Measurements from ENCODE around the gene EPB41. TPM values are rescaled to one million over a fixed set of nuclear protein-coding genes. Genes with fewer than 3 reads are reported as not detected.

EPB41 gene
- total and polyA plus RNA-seq, 2 of the 4 experiments (the other 2 are of a cell fraction) = 4.6 to 10.0 TPM

DNA sequence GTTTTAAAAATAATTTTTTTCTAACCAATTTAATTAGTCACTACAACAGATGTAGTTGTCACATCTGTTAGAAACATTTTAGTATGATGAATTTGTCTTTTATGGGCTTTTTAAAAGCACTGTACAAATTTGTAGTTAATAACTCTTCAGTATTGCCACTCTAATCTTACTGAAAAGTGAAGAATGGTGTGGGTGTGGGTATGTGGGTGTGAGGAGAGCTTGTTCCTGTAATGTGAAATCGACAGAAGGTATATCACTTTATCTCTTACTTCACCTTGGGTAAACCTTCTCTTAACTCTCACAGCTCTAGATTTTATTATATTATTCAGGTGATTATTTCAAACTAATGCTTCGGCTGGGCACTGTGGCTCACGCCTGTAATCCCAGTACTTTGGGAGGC is 166.8 kb downstream of the EPB41 start:
- WGBS, 2 experiments (ENCODE audit: extremely low coverage in 2 of 2, insufficient read length in 1 of 2) = no CpG with 5 or more reads among the region's 3 CpGs
- Histone ChIP-seq H3K4me3 (ENCODE audit: insufficient read depth, low read depth, low read length) (no peak overlapping the region), H3K9me3 (ENCODE audit: control insufficient read depth, insufficient read depth, low read length) (no peaks in the 10 kb centered on the region), H2AK5ac (ENCODE audit: low read depth, low read length) (no peak overlapping the region), H3K9ac (ENCODE audit: low read depth, low read length) (no peak overlapping the region), H3K4ac (ENCODE audit: low read depth, low read length) (no peak overlapping the region), H2BK20ac (ENCODE audit: low read depth, low read length) (no peak overlapping the region), H3K9me1 (ENCODE audit: insufficient read depth, low read length) (no peaks in the 10 kb centered on the region), H3K27me3 (ENCODE audit: control insufficient read depth, insufficient read depth, low read length) (no peaks in the 10 kb centered on the region), H4K8ac (ENCODE audit: low read depth in 2 of 2, low read length in 2 of 2) (no peak overlapping the region), H4K5ac (ENCODE audit: low read depth, low read length) (no peak overlapping the region), H3K14ac (replicated peaks; ENCODE audit: low read depth, low read length) (no peak overlapping the region), H3K79me1 (ENCODE audit: low read depth in 1 of 2, low read length in 2 of 2) (no peaks in the 10 kb centered on the region), H3K56ac (ENCODE audit: extremely low read depth, insufficient read depth, low read length) (no peak overlapping the region), H3K4me1 (ENCODE audit: control insufficient read depth, insufficient read depth, low read length) (no peaks in the 10 kb centered on the region), H2BK5ac (ENCODE audit: low read depth, low read length, poor library complexity, severe bottlenecking) (no peak overlapping the region), H2AFZ (replicated peaks; ENCODE audit: low read length, poor library complexity) (no peak overlapping the region), H2BK120ac (ENCODE audit: low read depth, low read length) (no peak overlapping the region), H3K23ac (ENCODE audit: low read depth, low read length) (no peak overlapping the region), H3K18ac (ENCODE audit: low read depth, low read length) (no peak overlapping the region), H3K27ac (ENCODE audit: insufficient read depth, low read length) (no peak overlapping the region), H4K91ac (ENCODE audit: insufficient read depth, low read depth, low read length) (no peak overlapping the region), H3K36me3 (ENCODE audit: control insufficient read depth, insufficient read depth, low read length) (no peaks in the 10 kb centered on the region), H2BK15ac (ENCODE audit: low read depth, low read length) (no peak overlapping the region), H2AK9ac (replicated peaks; ENCODE audit: low read depth, low read length, poor library complexity) (no peak overlapping the region), H4K20me1 (ENCODE audit: insufficient read depth, low read length) (no peaks in the 10 kb centered on the region), H3K4me2 (ENCODE audit: low read depth, low read length) (no peak overlapping the region)
- intact Hi-C loops (cut with micrococcal nuclease) (no loop called here), dilution Hi-C loops (cut with HindIII; ENCODE audit: low sequenced_read_pairs, unreplicated experiment) (no loop called here), in situ Hi-C loops (cut with MboI; ENCODE audit: low sequenced_read_pairs) (no loop called here)
- ATAC-seq (ENCODE audit: low read depth) = no peak
- TF ChIP-seq MXI1 (IDR thresholded peaks at IDR 0.05; ENCODE audit: borderline replicate concordance, low read depth, low read length) = no peak
- no peak for TF ChIP-seq MAZ (IDR thresholded peaks at IDR 0.05; ENCODE audit: borderline replicate concordance, low read depth, low read length)
- TF ChIP-seq MAFK (IDR thresholded peaks at IDR 0.05; ENCODE audit: low read depth, low read length) = no peak
- TF ChIP-seq RCOR1 (IDR thresholded peaks at IDR 0.05; ENCODE audit: insufficient replicate concordance, low read length) = no peak
- TF ChIP-seq POLR2A (IDR thresholded peaks at IDR 0.05; ENCODE audit: low read depth, low read length) = no peak
- TF ChIP-seq, protein P1, sequence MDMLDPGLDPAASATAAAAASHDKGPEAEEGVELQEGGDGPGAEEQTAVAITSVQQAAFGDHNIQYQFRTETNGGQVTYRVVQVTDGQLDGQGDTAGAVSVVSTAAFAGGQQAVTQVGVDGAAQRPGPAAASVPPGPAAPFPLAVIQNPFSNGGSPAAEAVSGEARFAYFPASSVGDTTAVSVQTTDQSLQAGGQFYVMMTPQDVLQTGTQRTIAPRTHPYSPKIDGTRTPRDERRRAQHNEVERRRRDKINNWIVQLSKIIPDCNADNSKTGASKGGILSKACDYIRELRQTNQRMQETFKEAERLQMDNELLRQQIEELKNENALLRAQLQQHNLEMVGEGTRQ (IDR thresholded peaks at IDR 0.05; ENCODE audit: low read depth, low read length) = no peak
- TF ChIP-seq RFX5 (IDR thresholded peaks at IDR 0.05; ENCODE audit: low read depth, low read length) = no peak
- TF ChIP-seq SMC3 (IDR thresholded peaks at IDR 0.05; ENCODE audit: low read depth, low read length) = no peak
- TF ChIP-seq BHLHE40 (IDR thresholded peaks at IDR 0.05; ENCODE audit: low read depth, low read length) = no peak
- no peak for TF ChIP-seq FOS (IDR thresholded peaks at IDR 0.05; ENCODE audit: low read depth, low read length)
- TF ChIP-seq CHD1 (IDR thresholded peaks at IDR 0.05; ENCODE audit: low read depth, low read length) = no peak
- TF ChIP-seq, protein P2, sequence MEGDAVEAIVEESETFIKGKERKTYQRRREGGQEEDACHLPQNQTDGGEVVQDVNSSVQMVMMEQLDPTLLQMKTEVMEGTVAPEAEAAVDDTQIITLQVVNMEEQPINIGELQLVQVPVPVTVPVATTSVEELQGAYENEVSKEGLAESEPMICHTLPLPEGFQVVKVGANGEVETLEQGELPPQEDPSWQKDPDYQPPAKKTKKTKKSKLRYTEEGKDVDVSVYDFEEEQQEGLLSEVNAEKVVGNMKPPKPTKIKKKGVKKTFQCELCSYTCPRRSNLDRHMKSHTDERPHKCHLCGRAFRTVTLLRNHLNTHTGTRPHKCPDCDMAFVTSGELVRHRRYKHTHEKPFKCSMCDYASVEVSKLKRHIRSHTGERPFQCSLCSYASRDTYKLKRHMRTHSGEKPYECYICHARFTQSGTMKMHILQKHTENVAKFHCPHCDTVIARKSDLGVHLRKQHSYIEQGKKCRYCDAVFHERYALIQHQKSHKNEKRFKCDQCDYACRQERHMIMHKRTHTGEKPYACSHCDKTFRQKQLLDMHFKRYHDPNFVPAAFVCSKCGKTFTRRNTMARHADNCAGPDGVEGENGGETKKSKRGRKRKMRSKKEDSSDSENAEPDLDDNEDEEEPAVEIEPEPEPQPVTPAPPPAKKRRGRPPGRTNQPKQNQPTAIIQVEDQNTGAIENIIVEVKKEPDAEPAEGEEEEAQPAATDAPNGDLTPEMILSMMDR (conservative IDR thresholded peaks at IDR 0.05; ENCODE audit: low read depth, low read length) = no peak
- TF ChIP-seq, protein P3, sequence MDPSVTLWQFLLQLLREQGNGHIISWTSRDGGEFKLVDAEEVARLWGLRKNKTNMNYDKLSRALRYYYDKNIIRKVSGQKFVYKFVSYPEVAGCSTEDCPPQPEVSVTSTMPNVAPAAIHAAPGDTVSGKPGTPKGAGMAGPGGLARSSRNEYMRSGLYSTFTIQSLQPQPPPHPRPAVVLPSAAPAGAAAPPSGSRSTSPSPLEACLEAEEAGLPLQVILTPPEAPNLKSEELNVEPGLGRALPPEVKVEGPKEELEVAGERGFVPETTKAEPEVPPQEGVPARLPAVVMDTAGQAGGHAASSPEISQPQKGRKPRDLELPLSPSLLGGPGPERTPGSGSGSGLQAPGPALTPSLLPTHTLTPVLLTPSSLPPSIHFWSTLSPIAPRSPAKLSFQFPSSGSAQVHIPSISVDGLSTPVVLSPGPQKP (IDR thresholded peaks at IDR 0.05; ENCODE audit: borderline replicate concordance, low read depth, low read length) = no peak
- no peak for TF ChIP-seq CEBPB (IDR thresholded peaks at IDR 0.05; ENCODE audit: low read depth, low read length)
- no peak for TF ChIP-seq NFE2L2 (IDR thresholded peaks at IDR 0.05; ENCODE audit: low read depth, low read length)
- CTCF ChIA-PET = interaction anchor here (0.9 kb wide), 1 partner anchor 9 kb away, joined by 3 read pairs; no protein-coding TSS in a partner anchor
- no peak for DNase-seq
- POLR2A ChIA-PET (ENCODE audit: unreplicated experiment) = no interaction called here
- no TSS peak for BruUV-seq (replicated peaks)

Measured in IMR-90 (cell line).